ENCODE measurements around the gene HLA-A.
"Not testable (repeated sequence)": the region's sequence is repeated elsewhere in the genome, so short reads cannot be mapped to it uniquely, and the experiment has no call there.

The HLA-A gene

GRCh38 chr6:29942275-29943052, at the start of gene HLA-A:
TSS of gene HLA-A (plus strand) at chr6:29942532. CDS start at chr6:29942554, 22 bp downstream.
- DNase-seq: peak; percentile 96

GRCh38 chr6:29892696-29893095, 49.6 kb upstream of the HLA-A start:
- no peak for DNase-seq

GRCh38 chr6:29899281-29899680, 43.1 kb upstream of the HLA-A start:
- DNase-seq: no peak

- DNase-seq: no peak
These were observed 37.0 kb upstream of the HLA-A start for GRCh38 chr6:29905286-29905685.

- DNase-seq: no peak
These were observed 34.5 kb upstream of the HLA-A start for GRCh38 chr6:29907637-29908340.

GRCh38 chr6:29908341-29908662, 34.0 kb upstream of the HLA-A start:
- DNase-seq: no peak

GRCh38 chr6:29908710-29909109, 33.6 kb upstream of the HLA-A start:
- DNase-seq: no peak

- no peak for DNase-seq
These were observed 32.3 kb upstream of the HLA-A start for GRCh38 chr6:29909985-29910384.

GRCh38 chr6:29912840-29913239, 29.5 kb upstream of the HLA-A start:
- no peak for DNase-seq

GRCh38 chr6:29916741-29917140, 25.6 kb upstream of the HLA-A start:
- DNase-seq: no peak

GRCh38 chr6:29917857-29918256, 24.5 kb upstream of the HLA-A start:
- no peak for DNase-seq

GRCh38 chr6:29919506-29920445, 22.6 kb upstream of the HLA-A start:
- DNase-seq: no peak

- no peak for DNase-seq
These were observed 18.0 kb upstream of the HLA-A start for GRCh38 chr6:29924287-29924686.

GRCh38 chr6:29924731-29925130, 17.6 kb upstream of the HLA-A start:
- DNase-seq: peak; percentile 56

GRCh38 chr6:29925321-29925720, 17.0 kb upstream of the HLA-A start:
- DNase-seq: no peak

- DNase-seq: peak; percentile 38
These were observed 16.5 kb upstream of the HLA-A start for GRCh38 chr6:29925727-29926412.

GRCh38 chr6:29926413-29927274, 15.7 kb upstream of the HLA-A start:
- peak; percentile 90 for DNase-seq

GRCh38 chr6:29927275-29927569, 15.1 kb upstream of the HLA-A start:
- DNase-seq: no peak

GRCh38 chr6:29927841-29928388, 14.4 kb upstream of the HLA-A start:
- DNase-seq: no peak

- not testable (repeated sequence) for DNase-seq
These were observed 12.3 kb upstream of the HLA-A start for GRCh38 chr6:29930047-29930446.

- DNase-seq: no peak
These were observed 8.4 kb upstream of the HLA-A start for GRCh38 chr6:29933955-29934354.
